Fibroblast of pulmonary artery (primary cell): ENCODE results near the gene RAB5A.
"Not testable (repeated sequence)": the region's sequence is repeated elsewhere in the genome, so short reads cannot be mapped to it uniquely, and the experiment has no call there.

Experiments
- DNase-seq: peaks from one replicate; pipeline ENCODE4 v3.0.0-alpha.2; 2010; ENCODE audit warnings: low read depth
- H3K4me3 ChIP-seq: replicated peaks from 2 replicates; pipeline ENCODE4 v1.5.1; 2011; ENCODE audit warnings: low read depth, mild to moderate bottlenecking, control low read depth, low read length, moderate library complexity
- CTCF ChIP-seq: IDR thresholded peaks from 2 replicates; pipeline ENCODE4 v1.5.1; 2011; ENCODE audit warnings: mild to moderate bottlenecking, control low read depth, low read length, inconsistent platforms; ENCODE audit errors: missing control alignments

Gene RAB5A

GRCh38 chr3:20001932-20002331, 55.0 kb downstream of the RAB5A start:
- H3K4me3 ChIP-seq: no peak overlapping the region
- DNase-seq: no peak
- TF ChIP-seq CTCF: no peak

- no peak for TF ChIP-seq CTCF
- no peak overlapping the region for H3K4me3 ChIP-seq
- DNase-seq: no peak
Observed at GRCh38 chr3:20007960-20008359, 61.1 kb downstream of the RAB5A start.

GRCh38 chr3:20008646-20009045, 61.7 kb downstream of the RAB5A start:
- H3K4me3 ChIP-seq: no peak overlapping the region
- TF ChIP-seq CTCF: no peak
- DNase-seq: no peak

- TF ChIP-seq CTCF: no peak
- no peak for DNase-seq
- H3K4me3 ChIP-seq: no peak within 1 kb of the TSS
Observed at GRCh38 chr3:20012164-20012563, 65.3 kb downstream of the RAB5A start, which contains the start of gene PP2D1. TSS of gene PP2D1 (minus strand) at chr3:20012264. CDS start at chr3:20012072, 192 bp downstream.

GRCh38 chr3:20013396-20013795, 66.5 kb downstream of the RAB5A start:
- no peak for DNase-seq
- no peak for TF ChIP-seq CTCF

GRCh38 chr3:20015525-20015924, 68.6 kb downstream of the RAB5A start:
- no peak for DNase-seq
- TF ChIP-seq CTCF: no peak
- no peak overlapping the region for H3K4me3 ChIP-seq

More at GRCh38 chr3:20013396-20013795, 66.5 kb downstream of the RAB5A start:
- no peak overlapping the region for H3K4me3 ChIP-seq

- H3K4me3 ChIP-seq, DNase-seq: not testable (repeated sequence)
Observed at GRCh38 chr3:20016076-20016475, 69.2 kb downstream of the RAB5A start.
